NCI-H69 (cell line): Measurements from ENCODE around the gene ZDHHC18.
"Not testable (repeated sequence)": the region's sequence is repeated elsewhere in the genome, so short reads cannot be mapped to it uniquely, and the experiment has no call there.

ENCODE experiments used
- DNase-seq: peaks from one replicate; lab custom pipeline; 2025; lab: John Stamatoyannopoulos, UW

Gene ZDHHC18

GRCh38 chr1:26832249-26832960, 5.9 kb downstream of the ZDHHC18 start:
- no peak for DNase-seq

GRCh38 chr1:26833432-26834405, 7.2 kb downstream of the ZDHHC18 start:
- no peak for DNase-seq

- DNase-seq: not testable (repeated sequence)
Observed at GRCh38 chr1:26837665-26838064, 11.2 kb downstream of the ZDHHC18 start.

- no peak for DNase-seq
Observed at GRCh38 chr1:26838474-26839338, 12.2 kb downstream of the ZDHHC18 start.

DNA sequence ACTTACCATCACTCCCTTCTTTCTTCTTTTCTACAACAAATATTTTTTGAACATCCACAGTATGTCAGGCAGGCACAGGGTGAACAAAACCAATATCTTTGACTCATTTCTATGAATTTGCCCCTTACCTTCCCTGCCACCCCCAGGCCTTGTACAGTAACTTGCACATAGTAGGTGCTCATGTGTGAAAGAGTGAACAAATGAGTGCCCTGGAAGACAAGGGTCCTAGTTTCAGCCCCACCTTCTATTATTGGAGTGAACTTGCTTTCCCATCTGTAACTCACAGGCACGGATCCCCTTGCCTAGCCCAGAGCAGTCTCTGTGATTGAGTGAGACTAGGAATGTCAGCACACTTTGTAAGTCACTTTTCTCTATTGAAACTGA, 12.8 kb downstream of the ZDHHC18 start:
- no peak for DNase-seq

GRCh38 chr1:26839779-26840178, 13.3 kb downstream of the ZDHHC18 start:
- DNase-seq: no peak

- DNase-seq: no peak
Observed at GRCh38 chr1:26844424-26845196, 18.1 kb downstream of the ZDHHC18 start.

- DNase-seq: not testable (repeated sequence)
Observed at GRCh38 chr1:26847826-26848225, 21.3 kb downstream of the ZDHHC18 start.

GRCh38 chr1:26848499-26848898, 22.0 kb downstream of the ZDHHC18 start:
- no peak for DNase-seq

GRCh38 chr1:26848941-26849774, 22.7 kb downstream of the ZDHHC18 start:
- no peak for DNase-seq

DNA sequence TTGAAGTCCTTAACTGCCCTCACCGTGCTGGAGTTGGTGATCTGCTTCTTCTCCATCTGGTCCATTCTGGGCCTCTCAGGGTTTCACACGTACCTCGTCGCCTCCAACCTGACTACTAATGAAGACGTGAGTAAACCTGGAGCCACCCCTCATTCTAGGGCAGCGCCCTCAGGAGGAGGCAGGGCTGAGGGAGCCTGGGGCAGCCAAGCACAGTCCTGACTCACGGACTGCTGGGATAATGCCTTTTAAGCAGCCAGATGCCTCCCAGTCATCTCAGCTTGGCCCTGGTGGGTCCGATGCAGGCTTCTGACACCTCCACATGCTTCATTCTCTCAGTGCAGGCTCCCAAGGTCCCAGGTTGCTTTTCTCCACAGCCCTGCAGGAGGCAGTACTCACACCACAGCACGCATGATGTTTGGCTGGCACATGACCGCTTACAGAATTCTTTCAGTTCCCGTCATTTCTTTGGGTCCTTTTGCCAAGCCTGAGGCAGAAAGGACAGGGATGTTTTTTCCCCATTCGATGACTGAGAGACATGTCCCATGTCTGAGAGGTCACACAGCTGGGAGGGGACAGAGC, 24.7 kb downstream of the ZDHHC18 start:
- DNase-seq: no peak

DNA sequence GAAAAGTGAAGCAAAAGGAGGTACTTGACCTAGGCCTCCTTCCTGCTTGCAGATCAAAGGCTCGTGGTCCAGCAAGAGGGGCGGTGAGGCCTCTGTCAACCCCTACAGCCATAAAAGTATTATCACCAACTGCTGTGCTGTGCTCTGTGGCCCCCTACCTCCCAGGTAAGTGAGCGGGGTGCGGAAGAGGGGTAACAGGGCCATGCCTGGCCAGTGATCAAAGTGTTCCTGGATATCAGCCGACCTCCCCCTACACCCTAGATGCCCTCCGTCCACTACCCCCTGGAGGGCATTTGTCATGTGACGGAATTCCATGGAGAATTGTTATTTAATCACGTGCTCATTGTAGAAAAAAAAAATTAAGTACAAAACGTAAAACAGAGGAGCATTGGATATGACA, 26.2 kb downstream of the ZDHHC18 start:
- DNase-seq: no peak

DNA sequence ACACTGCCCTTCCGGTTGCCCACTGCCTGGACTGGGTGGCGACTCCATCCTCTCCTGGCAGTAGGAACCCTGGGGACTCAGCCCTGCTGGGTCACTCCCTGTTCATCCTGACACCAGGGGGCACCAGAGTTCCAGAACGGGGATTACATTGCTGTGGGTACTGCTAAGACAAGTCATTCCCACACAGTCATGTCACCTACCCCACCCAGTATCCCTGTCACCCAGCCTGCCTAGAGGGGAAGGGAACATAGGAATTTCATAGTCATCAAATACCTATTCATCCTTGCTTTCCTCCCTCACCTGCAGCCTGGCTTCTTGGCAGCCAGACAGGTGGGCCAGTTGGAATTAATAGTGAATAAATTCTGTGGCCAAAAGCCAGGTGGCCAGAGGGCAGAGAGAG, 26.7 kb downstream of the ZDHHC18 start:
- peak; percentile 69 for DNase-seq

- no peak for DNase-seq
Observed at GRCh38 chr1:26853600-26853999, 27.1 kb downstream of the ZDHHC18 start.

GRCh38 chr1:26854906-26855305, 28.4 kb downstream of the ZDHHC18 start:
- DNase-seq: no peak

DNA sequence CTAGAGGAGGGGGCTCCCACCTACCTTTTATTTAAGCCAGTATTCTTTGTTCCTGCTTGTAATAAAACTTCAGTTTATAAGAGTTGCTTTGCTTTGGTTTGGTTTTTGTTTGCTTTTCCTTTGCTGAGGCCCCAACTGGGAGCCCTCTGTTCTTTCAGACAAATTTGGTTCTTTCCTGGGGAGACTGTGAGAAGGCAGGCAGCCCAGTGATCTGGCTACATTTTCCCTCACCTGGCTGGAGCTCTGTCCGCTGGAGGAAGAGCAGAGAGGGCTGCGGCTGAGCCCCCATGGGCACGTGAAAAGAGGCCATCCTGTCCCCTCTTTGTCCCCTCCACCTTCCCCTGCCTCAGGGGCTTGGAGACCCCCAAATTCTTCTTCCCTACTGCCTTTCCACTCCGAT, 29.1 kb downstream of the ZDHHC18 start:
- DNase-seq: no peak

GRCh38 chr1:26856181-26856580, 29.7 kb downstream of the ZDHHC18 start:
- DNase-seq: no peak

DNA sequence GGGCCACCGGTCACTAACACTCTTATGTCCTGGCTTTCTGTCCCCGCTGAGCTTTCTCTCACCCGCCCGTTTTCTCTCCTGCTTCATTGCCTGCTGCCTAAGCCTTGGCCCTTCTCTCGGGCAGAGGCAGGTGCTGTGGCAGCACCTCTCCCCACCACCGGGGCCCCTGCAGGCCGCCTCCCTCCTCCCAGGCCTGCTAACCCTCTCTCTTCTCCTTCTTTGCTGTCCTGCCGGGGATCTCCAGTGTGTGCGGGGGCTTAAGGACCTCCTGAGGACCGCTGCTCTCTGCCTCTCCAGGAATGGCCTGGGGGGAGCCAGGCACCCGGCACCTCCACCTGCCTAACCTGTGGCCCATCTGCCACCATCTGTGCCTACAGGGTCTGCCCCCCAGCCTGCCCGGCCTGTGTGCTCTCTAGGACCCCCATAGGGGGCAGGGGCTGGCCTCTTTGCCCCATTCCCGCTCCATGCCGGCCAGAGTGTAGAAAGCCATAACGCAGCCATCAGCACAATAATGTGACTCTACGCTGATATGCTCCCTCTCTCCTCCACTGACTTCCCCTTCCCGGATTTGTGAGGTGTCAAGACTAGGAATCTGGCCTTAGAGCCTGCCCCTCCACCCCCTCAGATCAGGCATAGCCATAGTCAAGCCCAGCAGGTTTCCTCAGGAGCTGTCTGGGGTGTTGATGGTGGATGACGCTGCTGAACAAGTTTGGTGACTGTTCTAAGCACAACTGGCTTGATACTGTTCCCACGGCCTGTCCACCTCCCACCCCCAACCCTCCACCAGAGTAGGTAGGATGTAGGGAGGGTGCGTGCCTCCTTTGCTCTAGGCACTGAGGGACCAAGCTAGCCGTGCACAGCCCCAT, 30.3 kb downstream of the ZDHHC18 start:
- DNase-seq: no peak

GRCh38 chr1:26857473-26858060, 31.1 kb downstream of the ZDHHC18 start:
- no peak for DNase-seq
